IMR-90 (cell line): ENCODE results near the gene ST3GAL3. TPM values are rescaled to one million over a fixed set of nuclear protein-coding genes. Genes with fewer than 3 reads are reported as not detected.
A peak's percentile ranks its signal among the peaks of the same experiment; 100 is the strongest.

Experiments used
- ATAC-seq: fragments of 200-7000 bp; cut with Tn5 transposase; 2 replicates; pipeline ENCODE4 v1.9.1; 2020; ENCODE audit warnings: low read depth, mild to moderate bottlenecking, moderate library complexity
- BruUV-seq: library from RNA; stranded (reverse); fragments of 400-500 nt; replicated peaks from 2 replicates; lab custom pipeline; 2021; lab: Mats Ljungman, UMichigan
- CTCF ChIA-PET: fragments of 300-600 bp; formaldehyde crosslinking; extraction: SDS; loops from one replicate; lab custom pipeline; 2021; ENCODE audit warnings: antibody characterized with exemption; lab: Yijun Ruan, JAX
- POLR2A ChIA-PET: fragments of 300-600 bp; sonication (Branson Sonifier 250); formaldehyde crosslinking; loops from one replicate; lab custom pipeline; 2022; ENCODE audit warnings: antibody characterized with exemption; ENCODE audit not compliant: unreplicated experiment; lab: Charles Lee
- DNase-seq: peaks from one replicate; pipeline ENCODE4 v3.0.0; 2013
- H2AFZ ChIP-seq: replicated peaks from 2 replicates; pipeline ENCODE3; 2013; ENCODE audit warnings: low read length, mild to moderate bottlenecking; ENCODE audit not compliant: poor library complexity
- H2AK5ac ChIP-seq: 2 replicates; pipeline ENCODE4 v1.6.1; 2013; ENCODE audit warnings: low read depth, low read length, inconsistent platforms
- H2AK9ac ChIP-seq: replicated peaks from 2 replicates; pipeline ENCODE3; 2013; ENCODE audit warnings: mild to moderate bottlenecking, low read depth, low read length, moderate library complexity; ENCODE audit not compliant: poor library complexity
- H2BK120ac ChIP-seq: 2 replicates; pipeline ENCODE4 v1.6.1; 2013; ENCODE audit warnings: low read depth, low read length, inconsistent platforms
- H2BK15ac ChIP-seq: 3 replicates; pipeline ENCODE4 v1.6.1; 2013; ENCODE audit warnings: low read depth, low read length, inconsistent platforms
- H2BK20ac ChIP-seq: 2 replicates; pipeline ENCODE4 v1.6.1; 2013; ENCODE audit warnings: low read depth, mild to moderate bottlenecking, inconsistent platforms, low read length, moderate library complexity
- H2BK5ac ChIP-seq: 2 replicates; pipeline ENCODE4 v1.6.1; 2013; ENCODE audit warnings: mild to moderate bottlenecking, low read depth, low read length, inconsistent platforms; ENCODE audit not compliant: poor library complexity, severe bottlenecking
- H3K14ac ChIP-seq: replicated peaks from 2 replicates; pipeline ENCODE4 v1.6.1; 2013; ENCODE audit warnings: low read depth, low read length, inconsistent platforms
- H3K18ac ChIP-seq: 2 replicates; pipeline ENCODE4 v1.6.1; 2013; ENCODE audit warnings: low read depth, low read length, control low read depth
- H3K23ac ChIP-seq: 2 replicates; pipeline ENCODE4 v1.6.1; 2013; ENCODE audit warnings: low read depth, low read length, inconsistent platforms
- H3K27ac ChIP-seq: 2 replicates; pipeline ENCODE4 v1.5.1; 2013; ENCODE audit warnings: mild to moderate bottlenecking, control low read depth, low read length; ENCODE audit not compliant: insufficient read depth
- H3K27me3 ChIP-seq: 2 replicates; pipeline ENCODE4 v1.6.1; 2013; ENCODE audit warnings: low read length; ENCODE audit not compliant: control insufficient read depth, insufficient read depth
- H3K36me3 ChIP-seq: 2 replicates; pipeline ENCODE4 v1.6.1; 2013; ENCODE audit warnings: low read length, mixed read lengths; ENCODE audit not compliant: control insufficient read depth, insufficient read depth
- H3K4ac ChIP-seq: 2 replicates; pipeline ENCODE4 v1.6.1; 2013; ENCODE audit warnings: low read depth, low read length, inconsistent platforms
- H3K4me1 ChIP-seq: 2 replicates; pipeline ENCODE4 v1.6.1; 2013; ENCODE audit warnings: low read length, mixed read lengths; ENCODE audit not compliant: control insufficient read depth, insufficient read depth
- H3K4me2 ChIP-seq: 2 replicates; pipeline ENCODE4 v1.6.1; 2013; ENCODE audit warnings: low read depth, mild to moderate bottlenecking, control low read depth, low read length, moderate library complexity
- H3K4me3 ChIP-seq: 2 replicates; pipeline ENCODE4 v1.5.1; 2013; ENCODE audit warnings: low read depth, mild to moderate bottlenecking, control low read depth, low read length, moderate library complexity; ENCODE audit not compliant: insufficient read depth
- H3K56ac ChIP-seq: 2 replicates; pipeline ENCODE4 v1.6.1; 2013; ENCODE audit warnings: low read length, inconsistent platforms; ENCODE audit not compliant: insufficient read depth; ENCODE audit errors: extremely low read depth
- H3K79me1 ChIP-seq, 2 experiments: 2 replicates each; pipeline ENCODE4 v1.6.1; 2013; ENCODE audit warnings: low read length in 2 of 2, inconsistent platforms in 1 of 2, low read depth in 1 of 2
- H3K9ac ChIP-seq: 2 replicates; pipeline ENCODE4 v1.6.1; 2013; ENCODE audit warnings: low read depth, low read length, control low read depth
- H3K9me1 ChIP-seq: 2 replicates; pipeline ENCODE4 v1.6.1; 2013; ENCODE audit warnings: low read length, inconsistent platforms; ENCODE audit not compliant: insufficient read depth
- H3K9me3 ChIP-seq: 2 replicates; pipeline ENCODE4 v1.6.1; 2013; ENCODE audit warnings: low read length; ENCODE audit not compliant: control insufficient read depth, insufficient read depth
- H4K20me1 ChIP-seq: 2 replicates; pipeline ENCODE4 v1.6.1; 2013; ENCODE audit warnings: low read length, inconsistent platforms; ENCODE audit not compliant: insufficient read depth
- H4K5ac ChIP-seq: 2 replicates; pipeline ENCODE4 v1.6.1; 2013; ENCODE audit warnings: mild to moderate bottlenecking, low read depth, low read length, control low read depth
- H4K8ac ChIP-seq, 2 experiments: 2 replicates each; pipeline ENCODE4 v1.6.1; 2013; ENCODE audit warnings: low read depth in 2 of 2, low read length in 2 of 2, control low read depth in 1 of 2, inconsistent platforms in 1 of 2
- H4K91ac ChIP-seq: 2 replicates; pipeline ENCODE4 v1.6.1; 2013; ENCODE audit warnings: low read depth, low read length, inconsistent platforms; ENCODE audit not compliant: insufficient read depth
- BHLHE40 ChIP-seq: fragments of 150-350 bp; IDR thresholded peaks from 2 replicates; pipeline ENCODE4 v1.6.1; 2016; ENCODE audit warnings: mild to moderate bottlenecking, low read depth, low read length
- CEBPB ChIP-seq: IDR thresholded peaks from 2 replicates; pipeline ENCODE4 v1.6.1; 2012; ENCODE audit warnings: low read depth, low read length, improper control_type of control experiment
- CTCF ChIP-seq: conservative IDR thresholded peaks from 2 replicates; pipeline ENCODE4 v1.5.1; 2012; ENCODE audit warnings: mild to moderate bottlenecking, low read depth, low read length, improper control_type of control experiment
- ELK1 ChIP-seq: fragments of 150-350 bp; IDR thresholded peaks from 2 replicates; pipeline ENCODE4 v1.6.1; 2016; ENCODE audit warnings: low read depth, mild to moderate bottlenecking, low read length, moderate library complexity, borderline replicate concordance
- FOS ChIP-seq: fragments of 150-350 bp; IDR thresholded peaks from 2 replicates; pipeline ENCODE4 v1.6.1; 2016; ENCODE audit warnings: low read depth, low read length
- MAFK ChIP-seq: IDR thresholded peaks from 2 replicates; pipeline ENCODE4 v1.6.1; 2012; ENCODE audit warnings: low read depth, low read length, improper control_type of control experiment
- MAZ ChIP-seq: IDR thresholded peaks from 2 replicates; pipeline ENCODE4 v1.6.1; 2012; ENCODE audit warnings: low read depth, mild to moderate bottlenecking, low read length, improper control_type of control experiment, moderate library complexity, borderline replicate concordance
- MXI1 ChIP-seq: IDR thresholded peaks from 2 replicates; pipeline ENCODE4 v1.6.1; 2012; ENCODE audit warnings: low read depth, mild to moderate bottlenecking, low read length, moderate library complexity, borderline replicate concordance
- NFE2L2 ChIP-seq: fragments of 150-350 bp; IDR thresholded peaks from 2 replicates; pipeline ENCODE4 v1.6.1; 2016; ENCODE audit warnings: low read depth, mild to moderate bottlenecking, low read length
- POLR2A ChIP-seq: IDR thresholded peaks from 2 replicates; pipeline ENCODE4 v1.6.1; 2012; ENCODE audit warnings: mild to moderate bottlenecking, low read depth, low read length
- RAD21 ChIP-seq: IDR thresholded peaks from 2 replicates; pipeline ENCODE4 v1.6.1; 2012; ENCODE audit warnings: low read length, improper control_type of control experiment
- RCOR1 ChIP-seq: IDR thresholded peaks from 2 replicates; pipeline ENCODE4 v1.6.1; 2012; ENCODE audit warnings: mild to moderate bottlenecking, low read length, improper control_type of control experiment; ENCODE audit not compliant: insufficient replicate concordance
- RFX5 ChIP-seq: IDR thresholded peaks from 2 replicates; pipeline ENCODE4 v1.8.0; 2012; ENCODE audit warnings: low read depth, mild to moderate bottlenecking, low read length, moderate library complexity
- SMC3 ChIP-seq: fragments of 150-350 bp; IDR thresholded peaks from 2 replicates; pipeline ENCODE4 v1.6.1; 2016; ENCODE audit warnings: low read depth, mild to moderate bottlenecking, antibody characterized with exemption, low read length, moderate library complexity
- USF2 ChIP-seq: fragments of 150-350 bp; IDR thresholded peaks from 2 replicates; pipeline ENCODE4 v1.6.1; 2017; ENCODE audit warnings: mild to moderate bottlenecking, antibody characterized with exemption, low read length, low read depth
- WGBS, 2 experiments: methylation state at CpG; one replicate each; pipeline versions ENCODE4 v1.1.5 to v1.1.7; 2013; ENCODE audit warnings: missing lambda C conversion rate in 2 of 2; ENCODE audit not compliant: insufficient read length in 1 of 2; ENCODE audit errors: extremely low coverage in 2 of 2; 5-methylcytosine and 5-hydroxymethylcytosine counted together
- dilution Hi-C: fragments of 300-500 bp; cut with HindIII; formaldehyde crosslinking; loops from one replicate; pipeline ENCODE4 v1.14.3; 2018; ENCODE audit warnings: low sequenced_read_pairs; ENCODE audit not compliant: unreplicated experiment
- in situ Hi-C: fragments of 300-500 bp; cut with MboI; formaldehyde crosslinking; loops from 3 replicates; pipeline ENCODE4 v1.14.3; 2019; ENCODE audit warnings: low sequenced_read_pairs, inconsistent platforms, mixed read lengths
- intact Hi-C: fragments of 100-400 bp; cut with micrococcal nuclease; formaldehyde crosslinking; loops from 2 replicates; pipeline ENCODE4 v1.10.0; 2022
- polyA plus RNA-seq, 3 experiments: library from polyadenylated mRNA; depleted of rRNA; stranded (reverse); fragments of >200 nt; gene quantifications; 2 replicates each; pipeline ENCODE4 v1.2.3, GENCODE V29; 2012; ENCODE audit warnings: low replicate concordance in 1 of 3
- total RNA-seq: library from RNA; depleted of rRNA; stranded (reverse); fragments of >200 nt; gene quantifications from 2 replicates; pipeline ENCODE4 v1.2.3, GENCODE V29; 2012

The ST3GAL3 gene
- total and polyA plus RNA-seq, 2 of the 4 experiments (the other 2 are of a cell fraction), result 12.0 to 14.8 TPM

GRCh38 chr1:43973981-43974442 lies 266.7 kb downstream of the ST3GAL3 start:
- POLR2A ChIA-PET, result no interaction called here

More at GRCh38 chr1:43973981-43974442, 266.7 kb downstream of the ST3GAL3 start:
- dilution Hi-C loops, result no loop called here
- Histone ChIP-seq H3K4me1 (peaks cover 12% of the 10 kb centered on the region), H3K36me3 (peaks cover 25% of the 10 kb centered on the region), H4K5ac (peak overlapping the region; percentile 24; the same call in 1 of the 2 replicates), H2BK15ac (no peak overlapping the region), H3K14ac (no peak overlapping the region), H2AK9ac (peak overlapping the region; percentile 74), H3K18ac (no peak overlapping the region), H3K56ac (no peak overlapping the region), H3K27ac (no peak overlapping the region; the same call in 1 of the 2 replicates), H3K4me2 (peak overlapping the region; percentile 89), H2BK20ac (no peak overlapping the region), H3K9ac (peak overlapping the region; percentile 27), H3K79me1 (peaks cover 38 to 57% of the 10 kb centered on the region in 2 experiments; a peak in 3 of 4 replicates), H3K23ac (no peak overlapping the region), H3K4me3 (peak overlapping the region; percentile 76), H3K9me3 (no peaks in the 10 kb centered on the region), H2AFZ (peak overlapping the region; percentile 99), H4K20me1 (peaks cover 25% of the 10 kb centered on the region), H2AK5ac (no peak overlapping the region), H3K9me1 (peaks cover 30% of the 10 kb centered on the region), H4K91ac (no peak overlapping the region), H2BK5ac (peak overlapping the region; percentile 9), H4K8ac (peak overlapping the region; percentile 22 to 83; a peak in 3 of 4 replicates), H3K4ac (0 out of 2 replicates have a peak overlapping the region, but pooled peaks have one; percentile 74), H3K27me3 (no peaks in the 10 kb centered on the region), H2BK120ac (no peak overlapping the region)
- BruUV-seq, result no TSS peak
- ATAC-seq (no peak), DNase-seq (no peak)
- in situ Hi-C loops, result loop anchor here (25.0 kb wide), 1 partner anchor 437 kb away; the partner anchor contains the start of gene PTPRF
- CTCF ChIA-PET, result no interaction called here
- WGBS, 2 experiments, result 50% methylated on average over 8 of the region's 9 CpGs; no CpG with 5 or more reads in 1 of the 2 experiments
- intact Hi-C loops, result no loop called here
- TF ChIP-seq ELK1 (no peak), CEBPB (no peak), FOS (no peak), POLR2A (no peak), RCOR1 (no peak), USF2 (no peak), MXI1 (no peak), RFX5 (no peak), SMC3 (no peak), NFE2L2 (no peak), RAD21 (no peak), MAZ (no peak), MAFK (no peak), CTCF (no peak), BHLHE40 (no peak)
